Duodenal mucosa (tissue), 2 donors: ENCODE data around the gene ZP4.

Experiments used
- H3K27ac ChIP-seq: one replicate; pipeline ENCODE4 v1.7.0; 2013; ENCODE audit warnings: low read depth, low read length
- H3K27me3 ChIP-seq, 2 donors: one replicate each; pipeline ENCODE4 v1.7.0; 2013; ENCODE audit warnings: low read length in 2 of 2, control low read depth in 1 of 2; ENCODE audit not compliant: insufficient read depth in 2 of 2, control insufficient read depth in 1 of 2
- H3K36me3 ChIP-seq, 2 donors: one replicate each; pipeline ENCODE4 v1.7.0; 2013; ENCODE audit warnings: low read length in 2 of 2, control low read depth in 1 of 2; ENCODE audit not compliant: insufficient read depth in 2 of 2, control insufficient read depth in 1 of 2
- H3K4me1 ChIP-seq, 2 donors: one replicate each; pipeline ENCODE4 v1.7.0; 2013; ENCODE audit warnings: low read length in 2 of 2, control low read depth in 1 of 2; ENCODE audit not compliant: insufficient read depth in 2 of 2, control insufficient read depth in 1 of 2
- H3K4me3 ChIP-seq, 2 donors: one replicate each; pipeline ENCODE4 v1.7.0; 2013; ENCODE audit warnings: low read length in 2 of 2, low read depth in 1 of 2
- H3K9ac ChIP-seq, 2 donors: one replicate each; pipeline ENCODE4 v1.7.0; 2013; ENCODE audit warnings: low read length in 2 of 2, low read depth in 1 of 2
- H3K9me3 ChIP-seq, 2 donors: one replicate each; pipeline ENCODE4 v1.7.0; 2013; ENCODE audit warnings: low read length in 2 of 2, control low read depth in 1 of 2; ENCODE audit not compliant: control insufficient read depth in 1 of 2

The ZP4 gene

DNA sequence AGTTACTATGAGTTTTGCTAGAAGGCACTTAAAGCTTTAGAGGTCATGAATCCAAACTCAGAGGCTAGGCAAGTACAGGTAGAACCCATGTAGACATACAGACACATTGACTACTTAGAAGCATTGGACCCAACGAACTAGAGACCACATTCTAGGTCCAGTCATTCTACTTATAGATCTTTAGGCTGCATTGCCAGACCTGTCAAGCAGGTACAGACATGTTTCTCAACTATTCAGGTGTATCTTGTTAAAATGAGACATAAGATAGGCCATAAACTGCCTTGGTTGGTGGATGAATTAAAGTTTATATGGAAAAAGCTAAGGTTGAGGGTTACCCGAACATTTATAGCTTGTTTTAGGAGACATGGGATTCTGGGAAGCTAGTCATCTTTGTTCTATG, 6.5 kb downstream of the ZP4 start:
- Histone ChIP-seq H3K4me1 (no peaks in the 10 kb centered on the region), H3K9ac (no peak overlapping the region), H3K9me3 (no peaks in the 10 kb centered on the region), H3K36me3 (no peaks in the 10 kb centered on the region), H3K27me3 (no peaks in the 10 kb centered on the region), H3K27ac (no peak overlapping the region), H3K4me3 (no peak overlapping the region)

DNA sequence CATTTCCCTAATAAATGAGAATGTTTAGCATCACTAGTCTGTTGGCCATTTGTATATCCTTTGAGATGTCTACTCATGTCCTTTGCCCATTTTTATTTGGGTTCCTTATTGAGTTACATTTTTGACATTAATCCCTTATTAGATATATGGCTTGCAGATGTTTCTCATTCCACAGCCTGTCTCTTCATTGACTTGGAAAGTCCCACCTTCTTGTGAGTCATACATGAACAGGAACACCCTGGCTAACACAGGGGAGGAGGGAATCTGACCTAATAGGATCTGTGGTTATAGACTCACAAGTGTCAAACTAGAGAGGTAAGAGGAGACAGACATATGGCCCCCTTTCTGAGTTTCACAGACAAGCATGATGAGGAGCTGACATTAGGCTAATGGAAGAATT, 11.5 kb downstream of the ZP4 start:
- Histone ChIP-seq H3K27me3 (no peaks in the 10 kb centered on the region), H3K4me3 (no peak overlapping the region), H3K4me1 (no peaks in the 10 kb centered on the region), H3K27ac (no peak overlapping the region), H3K36me3 (no peaks in the 10 kb centered on the region), H3K9ac (no peak overlapping the region), H3K9me3 (no peaks in the 10 kb centered on the region)

DNA sequence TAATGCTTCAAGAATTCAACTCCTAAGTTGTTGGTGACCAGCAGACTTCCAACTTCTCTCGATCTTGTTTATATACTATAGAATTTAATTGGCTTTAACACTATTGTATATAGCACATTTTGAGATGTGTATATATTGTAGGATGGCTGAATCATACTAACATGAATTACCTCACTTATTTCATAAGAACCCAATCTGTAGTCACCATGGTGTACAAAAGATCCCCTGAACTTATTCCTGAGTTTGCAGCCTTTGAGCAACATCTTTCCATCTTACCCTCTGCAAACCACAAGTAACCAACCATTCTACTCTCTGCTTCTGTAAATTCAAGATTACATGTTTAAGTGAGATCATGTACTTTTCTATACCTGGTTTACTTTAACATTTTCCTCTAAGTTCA, 12.3 kb downstream of the ZP4 start:
- Histone ChIP-seq H3K36me3 (no peaks in the 10 kb centered on the region), H3K9ac (no peak overlapping the region), H3K27me3 (no peaks in the 10 kb centered on the region), H3K9me3 (no peaks in the 10 kb centered on the region), H3K4me1 (no peaks in the 10 kb centered on the region), H3K4me3 (no peak overlapping the region), H3K27ac (no peak overlapping the region)

DNA sequence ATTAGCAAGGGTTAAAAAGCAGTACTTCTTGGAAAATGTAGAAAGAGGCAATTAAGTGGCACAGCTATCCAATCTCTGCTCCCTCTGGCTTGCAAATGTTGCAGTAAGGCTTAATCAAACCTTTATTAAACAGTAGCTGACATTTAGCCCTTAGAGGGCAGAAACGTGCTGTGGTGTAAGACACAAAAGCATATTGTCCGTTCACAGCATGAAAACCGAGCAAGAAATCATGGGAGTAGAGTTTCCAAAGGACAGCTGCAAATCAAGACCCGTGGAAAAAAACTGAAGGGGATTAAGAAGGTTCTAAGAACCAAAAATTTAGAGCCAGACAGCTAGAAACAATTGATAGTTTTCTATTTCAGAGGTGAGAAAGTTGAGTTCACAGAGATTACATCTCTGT, 13.1 kb downstream of the ZP4 start:
- no peaks in the 10 kb centered on the region for H3K36me3 ChIP-seq
- no peak overlapping the region for H3K4me3 ChIP-seq
- no peaks in the 10 kb centered on the region for H3K9me3 ChIP-seq
- no peak overlapping the region for H3K27ac ChIP-seq
- H3K4me1 ChIP-seq = no peaks in the 10 kb centered on the region
- no peak overlapping the region for H3K9ac ChIP-seq
- H3K27me3 ChIP-seq = no peaks in the 10 kb centered on the region

DNA sequence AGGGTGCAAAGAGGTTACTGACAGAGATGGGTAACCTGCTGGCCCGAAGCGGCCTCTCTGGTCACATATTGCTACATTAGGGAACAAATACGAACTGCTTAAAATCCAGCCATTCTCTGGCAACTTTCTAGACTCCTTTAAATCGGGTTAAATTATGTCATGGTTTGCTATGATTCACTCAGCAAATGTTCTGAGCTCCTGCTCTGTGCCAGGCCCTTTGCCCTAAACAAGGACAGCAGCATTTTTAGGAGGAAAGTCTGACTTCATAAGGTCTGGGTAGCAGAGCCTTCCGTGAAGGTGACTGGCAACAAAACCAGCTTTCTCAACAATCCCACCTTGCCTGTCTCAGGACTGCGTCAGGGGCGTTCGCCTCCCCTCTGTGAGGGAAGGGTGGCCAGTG, 15.4 kb downstream of the ZP4 start:
- H3K4me1 ChIP-seq = no peaks in the 10 kb centered on the region

DNA sequence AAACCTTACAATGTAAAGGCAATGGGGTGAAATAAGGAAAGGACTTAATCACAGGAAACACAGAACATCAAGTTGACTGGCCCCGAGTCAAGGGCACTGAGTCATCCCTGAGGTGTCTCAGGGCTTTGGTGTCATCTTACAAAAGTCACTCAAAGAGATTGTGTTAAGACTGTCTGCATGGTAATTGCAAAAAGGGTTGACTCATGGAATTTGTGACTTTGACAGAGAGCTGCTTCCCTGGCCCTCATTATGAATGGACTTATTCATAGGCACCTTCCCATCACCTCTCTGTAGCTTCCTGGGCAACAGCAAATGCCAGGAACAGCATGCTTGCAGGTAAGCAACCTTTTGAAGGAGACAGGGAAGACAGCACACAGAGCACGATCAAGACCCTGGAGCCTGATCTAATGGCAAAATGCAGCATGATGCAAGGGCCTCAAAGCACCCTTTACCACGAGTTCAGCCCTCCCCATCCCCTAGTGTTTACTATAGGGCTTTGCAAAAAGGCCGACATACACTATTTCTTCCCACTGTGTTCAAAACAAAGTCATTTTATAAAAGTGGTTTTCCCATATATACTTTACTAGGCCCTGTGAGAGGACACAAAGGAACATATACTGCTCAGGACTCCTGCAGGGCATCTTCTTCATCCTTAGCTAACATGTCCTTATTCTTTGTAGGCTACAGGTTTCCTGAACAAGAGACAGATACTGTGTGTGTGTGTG, 17.1 kb downstream of the ZP4 start:
- H3K9ac ChIP-seq = no peak overlapping the region
- no peak overlapping the region for H3K4me3 ChIP-seq
- H3K27ac ChIP-seq = no peak overlapping the region
- no peaks in the 10 kb centered on the region for H3K36me3 ChIP-seq
- no peaks in the 10 kb centered on the region for H3K9me3 ChIP-seq
- H3K27me3 ChIP-seq = no peaks in the 10 kb centered on the region
- no peaks in the 10 kb centered on the region for H3K4me1 ChIP-seq

More for the DNA sequence above, 15.4 kb downstream of the ZP4 start:
- Histone ChIP-seq H3K9me3 (no peaks in the 10 kb centered on the region), H3K9ac (no peak overlapping the region), H3K36me3 (no peaks in the 10 kb centered on the region), H3K4me3 (no peak overlapping the region), H3K27me3 (no peaks in the 10 kb centered on the region), H3K27ac (no peak overlapping the region)

DNA sequence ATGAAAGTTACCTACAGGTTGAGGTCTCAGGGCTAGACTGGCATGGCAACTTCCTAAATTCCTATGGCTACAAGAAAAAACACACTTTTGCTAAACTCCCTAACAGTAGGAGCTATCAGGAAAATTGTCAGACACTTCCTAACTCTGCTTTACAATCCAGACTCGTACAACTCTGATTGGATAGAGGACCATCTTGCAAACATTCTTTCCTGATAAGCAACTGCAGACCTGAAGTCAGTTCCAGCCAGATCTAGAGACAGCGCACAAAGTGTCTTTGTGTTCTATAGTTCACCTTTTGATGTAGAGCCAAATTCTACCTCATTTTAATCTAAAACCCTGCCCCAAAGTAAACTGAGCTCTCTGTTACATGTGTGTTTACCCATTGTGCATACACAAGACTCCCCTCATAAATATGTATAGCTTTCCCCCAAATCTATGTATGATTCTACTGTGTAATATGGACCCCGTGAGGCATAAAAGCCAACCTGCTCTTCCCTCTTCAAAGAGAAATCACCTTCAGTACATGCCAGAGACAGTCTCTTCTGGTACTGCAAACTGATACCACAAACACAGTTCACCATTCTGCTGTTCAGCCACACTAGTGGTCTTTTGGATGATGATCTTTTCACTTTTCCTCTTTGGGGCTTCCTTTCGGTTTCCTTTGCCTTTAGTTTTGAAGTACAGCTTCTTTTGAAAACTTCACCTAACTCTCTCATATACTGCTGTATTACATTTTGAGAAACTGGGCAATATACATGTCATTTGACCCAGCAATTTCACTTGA, 21.7 kb downstream of the ZP4 start:
- no peaks in the 10 kb centered on the region for H3K36me3 ChIP-seq
- H3K9ac ChIP-seq = no peak overlapping the region
- H3K4me1 ChIP-seq = no peaks in the 10 kb centered on the region
- no peak overlapping the region for H3K27ac ChIP-seq
- no peaks in the 10 kb centered on the region for H3K9me3 ChIP-seq
- no peak overlapping the region for H3K4me3 ChIP-seq
- no peaks in the 10 kb centered on the region for H3K27me3 ChIP-seq

DNA sequence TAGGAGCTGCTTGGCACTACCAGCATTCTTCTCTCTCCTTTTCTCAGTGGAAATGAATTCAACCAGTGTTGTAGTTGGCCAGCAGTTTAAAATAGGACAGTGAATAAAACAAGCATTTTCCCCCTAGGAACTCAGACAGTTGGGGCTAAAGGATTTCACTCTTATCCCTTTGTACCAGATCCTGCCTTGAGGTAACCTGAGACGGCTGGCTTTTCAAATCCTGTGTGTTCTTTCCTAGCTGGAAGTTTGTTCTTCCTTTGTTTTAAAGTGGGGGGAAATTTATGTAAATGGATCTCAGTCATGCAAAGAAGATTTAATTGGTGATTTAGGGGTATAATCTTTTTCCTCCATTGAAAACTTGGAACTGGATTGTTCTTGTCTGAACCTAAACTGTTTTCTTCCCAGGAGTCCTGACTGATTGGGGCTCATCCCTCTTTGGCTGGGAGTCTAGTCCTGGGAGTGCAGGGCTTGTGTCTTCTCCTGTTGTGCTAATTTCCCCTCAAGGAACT, 23.3 kb downstream of the ZP4 start:
- no peaks in the 10 kb centered on the region for H3K36me3 ChIP-seq
- H3K4me3 ChIP-seq = no peak overlapping the region
- no peak overlapping the region for H3K9ac ChIP-seq
- H3K27ac ChIP-seq = no peak overlapping the region
- no peaks in the 10 kb centered on the region for H3K9me3 ChIP-seq
- H3K27me3 ChIP-seq = no peaks in the 10 kb centered on the region
- no peaks in the 10 kb centered on the region for H3K4me1 ChIP-seq

DNA sequence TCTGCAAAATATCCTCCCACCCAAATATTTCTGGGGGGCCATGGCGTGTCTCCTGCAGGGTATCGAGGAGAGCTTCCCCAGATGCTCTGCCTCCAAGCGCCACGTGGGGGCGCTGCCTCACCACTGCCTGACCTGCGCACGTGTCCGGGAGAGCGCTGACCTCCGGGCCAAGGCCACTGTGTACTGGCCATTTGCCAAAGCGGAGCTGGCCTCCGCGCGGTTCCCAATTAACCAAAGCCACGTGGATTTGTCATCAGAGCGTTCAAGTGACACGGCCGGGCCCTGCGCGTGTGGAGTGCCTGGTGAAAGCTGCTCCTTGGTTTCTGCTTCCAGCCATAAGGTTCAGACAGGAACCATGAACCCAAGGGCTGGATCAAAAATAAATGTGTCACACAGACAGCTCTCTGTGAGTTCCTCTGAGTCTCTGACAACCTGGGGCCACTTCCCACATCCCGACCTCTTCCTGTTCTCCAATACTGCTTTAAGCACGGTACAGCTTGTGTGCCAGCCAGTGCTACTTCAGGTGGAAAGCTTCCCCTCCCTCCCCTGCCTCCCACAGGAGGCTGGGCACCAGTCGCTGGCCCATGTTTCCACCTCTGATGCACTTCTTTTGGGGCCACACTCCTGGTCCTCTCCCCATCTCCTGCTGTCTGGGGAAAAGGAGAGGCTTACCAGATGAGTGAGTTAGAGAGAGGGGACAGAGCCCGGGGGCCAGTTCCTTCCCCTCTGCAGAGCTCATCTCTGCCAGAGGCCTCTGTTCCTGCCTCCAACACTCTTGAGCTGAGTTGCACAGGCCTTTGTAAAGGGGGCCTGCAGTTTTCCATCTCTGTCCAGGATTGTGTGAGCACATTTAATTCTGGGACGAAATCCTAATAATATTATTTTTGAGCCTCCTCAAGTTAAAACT, 26.1 kb downstream of the ZP4 start:
- Histone ChIP-seq H3K36me3 (no peaks in the 10 kb centered on the region), H3K27ac (no peak overlapping the region), H3K9me3 (no peaks in the 10 kb centered on the region), H3K9ac (no peak overlapping the region), H3K27me3 (no peaks in the 10 kb centered on the region), H3K4me1 (no peaks in the 10 kb centered on the region), H3K4me3 (peak overlapping the region; percentile 10 to 42)

DNA sequence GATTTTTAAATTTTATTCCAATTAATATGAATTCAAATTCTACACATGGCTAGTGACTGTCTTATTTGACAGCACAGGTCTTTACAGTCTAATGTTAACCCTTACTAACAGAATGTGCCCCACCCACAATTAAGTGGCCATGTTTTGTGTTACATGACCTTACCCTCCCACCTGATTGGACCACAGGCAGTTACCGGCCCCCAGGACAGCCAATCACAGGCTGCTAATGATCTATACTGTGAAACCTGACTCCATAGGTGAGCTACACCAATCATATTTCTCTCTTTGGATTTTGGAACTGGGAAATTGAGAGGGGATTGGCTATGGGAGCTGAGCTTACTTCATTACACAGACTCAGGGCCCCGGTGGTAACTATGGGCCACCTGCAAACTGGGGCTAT, 27.5 kb downstream of the ZP4 start:
- Histone ChIP-seq H3K9me3 (no peaks in the 10 kb centered on the region), H3K27me3 (no peaks in the 10 kb centered on the region), H3K9ac (no peak overlapping the region), H3K27ac (no peak overlapping the region), H3K4me1 (no peaks in the 10 kb centered on the region), H3K36me3 (no peaks in the 10 kb centered on the region), H3K4me3 (no peak overlapping the region)
